ENCODE data around the gene ANKDD1A. TPM values are rescaled to one million over a fixed set of nuclear protein-coding genes. Genes with fewer than 3 reads are reported as not detected.

Gene ANKDD1A
- polyA plus RNA-seq, 1 donor from 2014 or later = 7.0 TPM

DNA sequence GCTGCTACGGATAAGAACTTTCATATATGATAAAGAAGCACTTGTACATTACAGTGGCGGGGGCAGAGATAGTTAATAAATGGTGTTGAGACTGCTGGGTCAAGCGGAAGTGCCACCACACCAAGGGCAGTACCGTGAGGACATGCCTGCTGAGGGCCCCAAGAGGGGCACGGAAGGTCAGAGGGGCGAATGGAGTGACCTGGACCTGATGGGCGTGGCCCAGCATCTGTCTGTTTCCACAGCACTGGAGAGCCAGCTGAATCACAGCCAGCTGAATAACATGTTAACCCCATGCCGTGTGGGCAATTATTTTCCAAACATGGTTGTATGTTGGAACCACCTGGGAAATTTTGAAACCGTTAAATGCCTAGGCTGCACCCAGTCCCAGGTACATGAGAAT is 37.2 kb downstream of the ANKDD1A start:
- Histone ChIP-seq H3K4me2 (ENCODE audit: low read length) (no peak overlapping the region), H3K4me3 (ENCODE audit: low read length) (no peak overlapping the region), H2AFZ (ENCODE audit: low read depth, low read length) (no peak overlapping the region), H3F3A (ENCODE audit: insufficient read depth, low read length, poor library complexity, severe bottlenecking) (no peaks in the 10 kb centered on the region), H3K79me2 (replicated peaks; ENCODE audit: insufficient read depth, low read length) (no peaks in the 10 kb centered on the region), H3K27me3 (ENCODE audit: insufficient read depth, low read depth, low read length) (no peaks in the 10 kb centered on the region), H3K36me3 (ENCODE audit: insufficient read depth, low read length) (no peaks in the 10 kb centered on the region), H3K9me3 (ENCODE audit: low read length) (no peaks in the 10 kb centered on the region), H4K20me1 (ENCODE audit: insufficient read depth) (no peaks in the 10 kb centered on the region), H3K9ac (ENCODE audit: low read length) (no peak overlapping the region), H3K27ac (ENCODE audit: low read length) (no peak overlapping the region), H3K9me2 (ENCODE audit: insufficient read depth, low read length) (no peaks in the 10 kb centered on the region)
- TF ChIP-seq TAF1 (IDR thresholded peaks at IDR 0.05; ENCODE audit: low read depth) (no peak), EP300 (conservative IDR thresholded peaks at IDR 0.05; ENCODE audit: poor library complexity, severe bottlenecking) (no peak), CTCF (IDR thresholded peaks at IDR 0.05; ENCODE audit: poor library complexity, severe bottlenecking) (no peak), MXI1 (conservative IDR thresholded peaks at IDR 0.05; ENCODE audit: poor library complexity, severe bottlenecking) (no peak), POLR2AphosphoS5 (IDR thresholded peaks at IDR 0.05) (no peak), SMC3 (conservative IDR thresholded peaks at IDR 0.05; ENCODE audit: poor library complexity) (no peak), EZH2 (IDR thresholded peaks at IDR 0.05; ENCODE audit: borderline replicate concordance, insufficient read depth, low read length, poor library complexity, severe bottlenecking) (no peak), RAD21 (conservative IDR thresholded peaks at IDR 0.05) (no peak)
- TF ChIP-seq, protein P1, sequence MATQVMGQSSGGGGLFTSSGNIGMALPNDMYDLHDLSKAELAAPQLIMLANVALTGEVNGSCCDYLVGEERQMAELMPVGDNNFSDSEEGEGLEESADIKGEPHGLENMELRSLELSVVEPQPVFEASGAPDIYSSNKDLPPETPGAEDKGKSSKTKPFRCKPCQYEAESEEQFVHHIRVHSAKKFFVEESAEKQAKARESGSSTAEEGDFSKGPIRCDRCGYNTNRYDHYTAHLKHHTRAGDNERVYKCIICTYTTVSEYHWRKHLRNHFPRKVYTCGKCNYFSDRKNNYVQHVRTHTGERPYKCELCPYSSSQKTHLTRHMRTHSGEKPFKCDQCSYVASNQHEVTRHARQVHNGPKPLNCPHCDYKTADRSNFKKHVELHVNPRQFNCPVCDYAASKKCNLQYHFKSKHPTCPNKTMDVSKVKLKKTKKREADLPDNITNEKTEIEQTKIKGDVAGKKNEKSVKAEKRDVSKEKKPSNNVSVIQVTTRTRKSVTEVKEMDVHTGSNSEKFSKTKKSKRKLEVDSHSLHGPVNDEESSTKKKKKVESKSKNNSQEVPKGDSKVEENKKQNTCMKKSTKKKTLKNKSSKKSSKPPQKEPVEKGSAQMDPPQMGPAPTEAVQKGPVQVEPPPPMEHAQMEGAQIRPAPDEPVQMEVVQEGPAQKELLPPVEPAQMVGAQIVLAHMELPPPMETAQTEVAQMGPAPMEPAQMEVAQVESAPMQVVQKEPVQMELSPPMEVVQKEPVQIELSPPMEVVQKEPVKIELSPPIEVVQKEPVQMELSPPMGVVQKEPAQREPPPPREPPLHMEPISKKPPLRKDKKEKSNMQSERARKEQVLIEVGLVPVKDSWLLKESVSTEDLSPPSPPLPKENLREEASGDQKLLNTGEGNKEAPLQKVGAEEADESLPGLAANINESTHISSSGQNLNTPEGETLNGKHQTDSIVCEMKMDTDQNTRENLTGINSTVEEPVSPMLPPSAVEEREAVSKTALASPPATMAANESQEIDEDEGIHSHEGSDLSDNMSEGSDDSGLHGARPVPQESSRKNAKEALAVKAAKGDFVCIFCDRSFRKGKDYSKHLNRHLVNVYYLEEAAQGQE (IDR thresholded peaks at IDR 0.05; ENCODE audit: borderline replicate concordance) = no peak

DNA sequence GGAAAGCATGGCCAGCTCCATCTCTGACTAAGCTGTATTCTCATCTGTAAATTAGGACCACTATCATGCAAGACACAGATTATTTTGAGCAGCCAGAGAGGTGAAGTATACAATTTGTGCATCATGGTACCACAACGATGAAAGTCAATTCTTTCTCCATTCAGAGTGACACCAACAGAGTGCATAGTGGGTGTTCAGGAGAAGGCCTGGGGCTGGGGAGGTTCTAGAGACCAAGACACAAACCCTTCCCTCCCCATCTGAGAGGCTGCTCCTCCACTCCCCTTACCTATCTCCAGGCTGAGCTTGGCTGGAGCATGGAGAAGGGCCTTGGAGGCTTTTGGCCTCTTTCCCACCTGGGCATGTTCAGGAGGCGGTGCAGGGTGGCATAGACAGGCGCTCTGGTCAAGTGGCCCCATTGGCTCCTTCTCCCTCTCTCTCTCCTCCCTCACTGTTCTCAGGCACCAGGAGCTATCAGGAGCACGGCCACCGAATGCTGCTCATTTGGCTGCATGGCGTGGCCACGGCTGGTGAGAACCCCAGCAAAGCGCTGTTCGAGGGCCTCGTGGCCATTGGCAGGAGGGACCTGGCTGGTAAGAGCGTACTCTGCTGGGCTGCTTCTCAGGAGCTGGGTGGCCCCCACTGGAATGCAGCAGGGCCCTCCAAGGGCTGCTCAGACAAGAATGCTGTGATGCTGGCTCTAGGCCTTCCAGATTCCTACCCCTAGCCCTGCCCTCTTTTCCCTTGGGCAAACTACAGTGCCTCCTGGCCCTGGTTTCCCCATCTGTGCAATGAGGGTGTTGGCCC is 37.9 kb downstream of the ANKDD1A start:
- H3K27me3 ChIP-seq (ENCODE audit: insufficient read depth, low read depth, low read length) = no peaks in the 10 kb centered on the region
- TF ChIP-seq CTCF (IDR thresholded peaks at IDR 0.05; ENCODE audit: poor library complexity, severe bottlenecking) (no peak), MXI1 (conservative IDR thresholded peaks at IDR 0.05; ENCODE audit: poor library complexity, severe bottlenecking) (no peak), TAF1 (IDR thresholded peaks at IDR 0.05; ENCODE audit: low read depth) (no peak), SMC3 (conservative IDR thresholded peaks at IDR 0.05; ENCODE audit: poor library complexity) (no peak), POLR2AphosphoS5 (IDR thresholded peaks at IDR 0.05) (no peak), RAD21 (conservative IDR thresholded peaks at IDR 0.05) (no peak), EZH2 (IDR thresholded peaks at IDR 0.05; ENCODE audit: borderline replicate concordance, insufficient read depth, low read length, poor library complexity, severe bottlenecking) (no peak), EP300 (conservative IDR thresholded peaks at IDR 0.05; ENCODE audit: poor library complexity, severe bottlenecking) (no peak)
- TF ChIP-seq, protein P1 (IDR thresholded peaks at IDR 0.05; ENCODE audit: borderline replicate concordance) = no peak
- H3K4me3 ChIP-seq (ENCODE audit: low read length) = no peak overlapping the region
- H3K9me2 ChIP-seq (ENCODE audit: insufficient read depth, low read length) = no peaks in the 10 kb centered on the region
- H3K27ac ChIP-seq (ENCODE audit: low read length) = no peak overlapping the region
- no peak overlapping the region for H3K4me2 ChIP-seq (ENCODE audit: low read length)
- H3K9ac ChIP-seq (ENCODE audit: low read length) = no peak overlapping the region
- H3K36me3 ChIP-seq (ENCODE audit: insufficient read depth, low read length) = no peaks in the 10 kb centered on the region
- no peaks in the 10 kb centered on the region for H4K20me1 ChIP-seq (ENCODE audit: insufficient read depth)
- no peaks in the 10 kb centered on the region for H3K79me2 ChIP-seq (replicated peaks; ENCODE audit: insufficient read depth, low read length)
- H2AFZ ChIP-seq (ENCODE audit: low read depth, low read length) = no peak overlapping the region
- H3F3A ChIP-seq (ENCODE audit: insufficient read depth, low read length, poor library complexity, severe bottlenecking) = no peaks in the 10 kb centered on the region
- H3K9me3 ChIP-seq (ENCODE audit: low read length) = no peaks in the 10 kb centered on the region

Measured in neural cell (in vitro differentiated cells).